ENCODE measurements around the gene INHA.
A peak's percentile ranks its signal among the peaks of the same experiment; 100 is the strongest.

Gene INHA

GRCh38 chr2:219575566-219576504 lies 3.7 kb downstream of the INHA start:
- no peak for DNase-seq

GRCh38 chr2:219576505-219577388 lies 4.6 kb downstream of the INHA start:
- DNase-seq: peak; percentile 79 to 91

- DNase-seq: no peak
These were observed 6.9 kb downstream of the INHA start for GRCh38 chr2:219578811-219579613.

GRCh38 chr2:219581346-219581745 lies 9.2 kb downstream of the INHA start:
- DNase-seq: no peak

GRCh38 chr2:219591091-219591490 lies 19.0 kb downstream of the INHA start:
- no peak for DNase-seq

GRCh38 chr2:219592736-219593135 lies 20.6 kb downstream of the INHA start:
- no peak for DNase-seq

- no peak for DNase-seq
These were observed 21.0 kb downstream of the INHA start for GRCh38 chr2:219593154-219593553.

GRCh38 chr2:219595256-219595655 lies 23.1 kb downstream of the INHA start:
- DNase-seq: no peak

- peak in 1 of 2 experiments; percentile 57 for DNase-seq
These were observed 24.9 kb downstream of the INHA start for GRCh38 chr2:219596954-219597551.

- DNase-seq: peak; percentile 95 to 98
These were observed 25.6 kb downstream of the INHA start, which contains the start of gene STK11IP for GRCh38 chr2:219597552-219598307. Gene STK11IP, plus strand, starts transcription at chr2:219597857. Its CDS starts 263 bp downstream, at chr2:219598120.

- no peak for DNase-seq
These were observed 26.4 kb downstream of the INHA start for GRCh38 chr2:219598308-219599078.

GRCh38 chr2:219603771-219604170 lies 31.7 kb downstream of the INHA start:
- DNase-seq: no peak

- no peak for DNase-seq
These were observed 33.5 kb downstream of the INHA start for GRCh38 chr2:219605607-219605954.

- no peak for DNase-seq
These were observed 35.8 kb downstream of the INHA start for GRCh38 chr2:219607931-219608330.

- no peak for DNase-seq
These were observed 36.4 kb downstream of the INHA start for GRCh38 chr2:219608399-219608964.

- no peak for DNase-seq
These were observed 37.1 kb downstream of the INHA start for GRCh38 chr2:219609149-219609750.

GRCh38 chr2:219611306-219611705 lies 39.2 kb downstream of the INHA start:
- no peak for DNase-seq

GRCh38 chr2:219611866-219612576 lies 39.9 kb downstream of the INHA start:
- DNase-seq: no peak

GRCh38 chr2:219612577-219613286 lies 40.6 kb downstream of the INHA start:
- DNase-seq: no peak

Measured in NCI-H526 (cell line).